Right atrium auricular region (tissue), 2 donors: ENCODE measurements around the gene GMEB2. TPM values are rescaled to one million over a fixed set of nuclear protein-coding genes. Genes with fewer than 3 reads are reported as not detected.

Source experiments
- DNase-seq: peaks from one replicate; pipeline ENCODE4 v3.0.0-alpha.2; 2019; ENCODE audit warnings: low spot score
- H3K27ac ChIP-seq, 2 donors: fragments of 200-600 bp; sonication (generic); 1 replicate in 1 of 2; 2 replicates in 1 of 2; pipeline ENCODE4 v1.5.1; 2016 to 2019
- H3K27me3 ChIP-seq, 2 donors: fragments of 200-600 bp; sonication (generic); one replicate each; pipeline versions ENCODE4 v1.5.1 to v1.6.0; 2017 to 2019
- H3K36me3 ChIP-seq: fragments of 200-600 bp; sonication (generic); one replicate; pipeline ENCODE4 v1.5.1; 2016
- H3K4me1 ChIP-seq, 2 donors: fragments of 200-600 bp; sonication (generic); one replicate each; pipeline versions ENCODE4 v1.5.1 to v1.6.0; 2017 to 2019
- H3K4me3 ChIP-seq, 2 donors: fragments of 200-600 bp; sonication (generic); 1 replicate in 1 of 2; 2 replicates in 1 of 2; pipeline ENCODE4 v1.5.1; 2017 to 2019; ENCODE audit warnings: mild to moderate bottlenecking in 1 of 2, moderate library complexity in 1 of 2
- H3K9me3 ChIP-seq, 2 donors: fragments of 200-600 bp; sonication (generic); one replicate each; pipeline ENCODE4 v1.5.1; 2019
- CTCF ChIP-seq, 2 donors: fragments of 200-600 bp; sonication (generic); IDR thresholded peaks; one replicate each; pipeline ENCODE4 v1.5.1; 2019; ENCODE audit warnings: antibody characterized with exemption in 2 of 2
- total RNA-seq, 2 donors: library from RNA; depleted of rRNA; stranded (reverse); fragments of >200 nt; gene quantifications; one replicate each; pipeline ENCODE4 v1.1.0, GENCODE V29; 2016

GMEB2 gene
- total RNA-seq, 2 donors from 2014 or later, result 5.8 to 9.4 TPM

- no peak overlapping the region for H3K4me3 ChIP-seq
- no peak for TF ChIP-seq CTCF (IDR thresholded peaks at IDR 0.05)
- no peak overlapping the region for H3K27ac ChIP-seq
- DNase-seq, result no peak
- no peaks in the 10 kb centered on the region for H3K4me1 ChIP-seq
- H3K36me3 ChIP-seq, result peaks cover 51% of the 10 kb centered on the region
- H3K9me3 ChIP-seq, result no peaks in the 10 kb centered on the region
- H3K27me3 ChIP-seq, result no peaks in the 10 kb centered on the region
Observed at GRCh38 chr20:63592661-63593060, 34.2 kb downstream of the GMEB2 start.

- no peaks in the 10 kb centered on the region for H3K4me1 ChIP-seq
- H3K4me3 ChIP-seq, result no peak overlapping the region
- no peak for DNase-seq
- H3K27ac ChIP-seq, result no peak overlapping the region
- H3K9me3 ChIP-seq, result no peaks in the 10 kb centered on the region
- H3K36me3 ChIP-seq, result peaks cover 51% of the 10 kb centered on the region
- TF ChIP-seq CTCF (IDR thresholded peaks at IDR 0.05), result no peak
- H3K27me3 ChIP-seq, result no peaks in the 10 kb centered on the region
Observed at GRCh38 chr20:63591786-63592355, 35.0 kb downstream of the GMEB2 start.

- H3K27me3 ChIP-seq, result no peaks in the 10 kb centered on the region
Observed at GRCh38 chr20:63591147-63591533, 35.8 kb downstream of the GMEB2 start.

GRCh38 chr20:63590218-63591146 is 36.4 kb downstream of the GMEB2 start:
- no peak overlapping the region for H3K27ac ChIP-seq
- H3K27me3 ChIP-seq, result no peaks in the 10 kb centered on the region
- DNase-seq, result no peak
- H3K36me3 ChIP-seq, result peaks cover 48% of the 10 kb centered on the region
- no peak overlapping the region for H3K4me3 ChIP-seq
- H3K9me3 ChIP-seq, result no peaks in the 10 kb centered on the region
- TF ChIP-seq CTCF (IDR thresholded peaks at IDR 0.05), result no peak
- H3K4me1 ChIP-seq, result no peaks in the 10 kb centered on the region

More at GRCh38 chr20:63591147-63591533, 35.8 kb downstream of the GMEB2 start:
- no peak overlapping the region for H3K4me3 ChIP-seq
- no peak overlapping the region for H3K27ac ChIP-seq
- no peaks in the 10 kb centered on the region for H3K4me1 ChIP-seq
- TF ChIP-seq CTCF (IDR thresholded peaks at IDR 0.05), result no peak
- H3K36me3 ChIP-seq, result peaks cover 51% of the 10 kb centered on the region
- no peaks in the 10 kb centered on the region for H3K9me3 ChIP-seq
- DNase-seq, result no peak

- Histone ChIP-seq H3K4me3 (no peak overlapping the region), H3K27me3 (no peaks in the 10 kb centered on the region), H3K4me1 (no peaks in the 10 kb centered on the region), H3K9me3 (no peaks in the 10 kb centered on the region), H3K27ac (no peak overlapping the region), H3K36me3 (peaks cover 43% of the 10 kb centered on the region)
- TF ChIP-seq CTCF (IDR thresholded peaks at IDR 0.05), result no peak
- no peak for DNase-seq
Observed at GRCh38 chr20:63589261-63590217, 37.4 kb downstream of the GMEB2 start.
